Measurements from ENCODE around the gene LTA4H.

The LTA4H gene

GRCh38 chr12:96034621-96035282, 635 bp downstream of the LTA4H start:
- peak in 1 of 3 experiments; percentile 10 for DNase-seq (ENCODE audit: low read depth in 3 of 3)

DNA sequence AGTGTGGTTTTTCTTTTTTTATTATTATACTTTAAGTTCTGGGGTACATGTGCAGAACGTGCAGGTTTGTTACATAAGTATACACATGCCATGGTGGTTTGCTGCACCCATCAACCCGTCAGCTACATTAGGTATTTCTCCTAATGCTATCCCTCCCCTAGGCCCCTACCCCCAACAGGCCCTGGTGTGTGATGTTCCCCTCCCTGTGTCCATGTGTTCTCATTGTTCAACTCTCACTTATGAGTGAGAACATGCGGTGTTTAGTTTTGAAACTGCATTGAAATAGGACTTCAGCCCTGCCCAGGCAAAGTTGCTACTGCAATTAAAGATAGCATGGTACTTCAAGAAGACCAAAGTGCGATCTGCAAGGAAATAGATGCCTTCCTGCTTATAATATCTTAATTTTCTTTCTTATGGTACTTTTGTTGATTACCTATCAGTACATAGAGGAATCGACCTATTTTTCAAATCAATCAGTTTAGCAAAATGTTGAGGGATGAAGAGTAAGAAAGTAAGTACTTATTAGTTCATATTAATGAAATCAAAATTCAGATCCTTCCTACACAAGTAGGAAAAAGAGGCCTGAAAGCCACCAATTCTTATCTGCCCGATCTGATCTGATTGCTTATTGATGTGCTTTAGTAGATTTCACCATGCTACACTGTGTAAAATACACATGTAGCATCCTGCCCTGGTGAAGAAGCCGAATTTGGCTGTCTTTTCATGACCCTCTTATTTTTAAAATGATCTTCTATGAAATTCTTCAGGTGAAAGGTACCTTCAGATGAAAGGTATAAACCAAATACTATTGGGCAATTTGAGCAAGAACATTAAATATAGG, 1.6 kb downstream of the LTA4H start:
- DNase-seq (ENCODE audit: low read depth in 3 of 3), result no peak

DNA sequence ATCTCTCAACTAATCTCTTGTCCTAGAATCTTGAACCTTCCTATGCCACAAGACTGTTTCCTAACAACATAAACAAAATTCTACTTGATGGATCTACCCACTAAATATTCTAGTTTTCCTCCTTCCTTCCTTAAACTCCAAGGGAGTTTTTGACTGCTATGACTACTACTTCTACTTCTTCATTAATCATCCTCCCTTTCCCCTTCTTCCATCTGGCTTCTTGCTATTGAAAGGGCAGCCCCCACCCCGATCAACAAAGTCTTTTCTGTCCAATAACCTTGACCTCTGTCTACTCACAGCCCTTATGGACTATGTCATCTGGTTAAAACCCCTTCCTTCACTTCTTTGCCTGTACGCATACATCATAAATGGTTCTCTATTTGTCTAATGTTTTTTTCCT, 5.6 kb downstream of the LTA4H start:
- DNase-seq (ENCODE audit: low read depth in 3 of 3), result no peak

DNA sequence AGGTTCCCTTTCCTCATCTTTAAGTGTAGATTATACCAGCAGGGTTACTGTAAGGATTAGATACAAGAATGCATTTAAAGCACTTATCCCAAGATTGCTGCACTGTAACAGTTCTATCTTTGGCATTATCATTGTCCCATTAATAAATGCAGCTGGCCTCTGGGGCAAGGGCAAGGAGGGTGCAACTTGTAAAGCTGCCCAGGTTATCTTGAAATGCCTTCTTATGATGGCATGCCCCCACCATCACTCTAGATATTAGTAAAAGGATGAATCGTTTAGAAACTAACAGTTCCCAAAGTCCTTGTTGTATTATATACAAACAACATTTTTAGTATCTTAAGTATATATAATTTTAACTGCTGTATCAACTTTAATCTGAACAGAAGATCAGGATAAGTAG, 6.8 kb downstream of the LTA4H start:
- DNase-seq (ENCODE audit: low read depth in 3 of 3), result no peak

DNA sequence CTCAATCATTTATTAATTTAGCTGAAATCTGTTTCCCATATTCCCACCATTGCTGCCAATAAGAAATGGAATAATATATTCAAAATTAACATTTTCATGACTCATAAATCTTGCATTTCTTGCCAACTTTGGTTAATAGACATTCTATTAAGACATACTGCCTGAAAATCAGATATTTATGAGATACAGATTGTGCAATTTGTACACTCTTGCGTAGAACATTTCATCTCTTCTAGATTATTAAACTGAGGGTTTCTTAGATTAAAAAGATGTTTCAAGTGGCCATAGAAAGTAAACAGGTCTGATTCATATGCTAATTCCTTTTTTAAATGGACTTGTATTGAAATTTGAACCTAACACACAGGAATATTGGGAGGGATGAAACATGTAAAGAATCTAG, 9.1 kb downstream of the LTA4H start:
- no peak for DNase-seq (ENCODE audit: low read depth in 3 of 3)

- no peak for DNase-seq (ENCODE audit: low read depth in 3 of 3)
Observed at GRCh38 chr12:96025518-96025917, 9.9 kb downstream of the LTA4H start.

DNA sequence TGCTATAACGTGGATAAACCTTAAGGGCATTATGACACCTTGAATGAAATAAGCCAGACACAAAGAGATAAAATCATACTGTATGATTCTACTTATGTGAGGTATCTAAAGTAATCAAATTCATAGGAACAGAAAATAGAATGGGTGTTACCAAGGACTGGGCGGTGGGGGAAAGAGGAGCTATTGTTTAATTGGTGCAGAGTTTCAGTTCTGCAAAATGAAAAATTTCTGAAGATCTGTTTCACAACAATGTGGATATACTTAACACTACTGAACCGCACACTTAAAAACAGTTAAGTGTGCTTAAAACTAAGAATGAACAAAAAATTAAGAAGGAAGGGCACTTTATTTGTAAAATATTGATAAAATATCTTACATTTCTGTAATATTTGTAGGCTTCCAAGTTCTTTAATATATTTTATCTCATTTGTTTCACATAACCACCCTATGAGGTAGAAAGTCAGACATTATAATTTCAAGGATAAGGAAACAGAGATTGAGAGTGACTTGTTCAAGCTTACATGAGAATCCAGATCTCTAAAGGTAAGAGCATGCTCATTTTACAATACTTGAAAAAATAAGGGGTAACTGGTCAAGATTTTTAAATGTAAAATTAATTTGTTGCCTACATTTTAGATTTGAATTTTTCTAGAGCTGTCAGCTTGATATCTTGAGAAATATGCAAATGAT, 14.9 kb downstream of the LTA4H start:
- no peak for DNase-seq (ENCODE audit: low read depth in 3 of 3)

DNA sequence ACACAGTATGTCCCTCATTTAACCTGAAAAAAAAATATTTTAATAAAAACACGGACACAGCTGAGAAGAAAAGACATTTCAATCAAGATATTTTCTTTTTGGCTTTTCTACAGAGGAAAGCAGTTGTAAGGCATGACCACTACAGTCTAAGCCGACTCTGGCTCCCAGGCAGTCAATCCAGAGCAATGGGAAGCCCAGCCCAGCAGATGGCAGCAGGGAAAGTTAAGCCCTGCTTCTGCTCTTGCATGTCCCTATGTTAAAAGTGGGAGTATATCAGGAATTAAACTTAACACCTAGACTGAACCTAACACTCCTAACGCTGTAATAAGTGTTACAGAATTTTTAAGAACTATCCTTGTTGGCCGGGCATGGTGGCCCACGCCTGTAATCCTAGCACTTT, 19.7 kb downstream of the LTA4H start:
- DNase-seq (ENCODE audit: low read depth in 3 of 3), result no peak

DNA sequence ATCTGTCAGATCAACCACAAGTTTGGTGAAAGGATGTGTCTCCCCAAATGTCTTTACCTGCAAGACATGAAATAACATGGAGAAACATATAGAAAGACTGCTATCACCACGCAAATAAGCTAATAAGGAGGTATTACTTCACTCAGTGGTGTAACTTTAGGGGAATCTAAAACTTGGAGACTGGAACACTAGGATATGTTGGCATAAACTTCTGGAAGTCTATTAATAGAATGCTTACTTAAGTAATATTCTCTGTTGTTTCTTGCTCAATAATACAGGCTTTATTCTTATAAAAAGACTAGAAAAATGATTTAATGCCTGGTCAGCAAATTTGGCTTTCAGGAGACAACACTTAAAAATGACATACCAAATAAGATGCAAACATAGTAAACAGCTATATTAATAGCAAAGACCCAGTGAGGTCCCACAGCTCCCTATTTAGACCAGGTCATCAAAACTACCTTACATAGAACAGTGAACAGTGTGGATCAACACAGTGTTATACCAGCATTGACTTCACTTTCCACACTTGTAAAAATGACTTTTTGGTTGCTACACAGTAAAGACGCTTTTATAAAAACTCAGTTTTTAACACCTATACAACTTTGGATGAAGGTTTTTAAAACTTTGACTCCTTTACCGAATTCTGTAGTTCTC, 20.3 kb downstream of the LTA4H start:
- DNase-seq (ENCODE audit: low read depth in 3 of 3), result no peak

DNA sequence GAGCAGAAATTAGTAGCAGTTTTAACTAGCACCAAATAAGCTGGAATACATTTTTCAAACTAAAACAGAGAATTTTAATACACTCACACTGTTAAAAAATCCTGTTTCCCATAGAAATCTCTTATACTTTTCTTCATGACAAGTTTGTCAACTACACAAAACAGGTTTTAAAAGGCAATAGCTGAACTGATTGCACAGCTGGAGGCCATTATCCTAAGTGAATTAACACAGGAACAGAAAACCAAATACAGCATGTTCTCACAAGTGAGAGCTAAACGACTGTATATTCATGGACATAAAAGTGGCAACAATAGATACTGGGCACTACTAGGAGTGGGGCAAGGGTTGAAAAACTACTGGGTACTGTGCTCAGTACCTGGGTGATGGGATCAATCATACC, 27.7 kb downstream of the LTA4H start:
- DNase-seq (ENCODE audit: low read depth in 3 of 3), result no peak

- no peak for DNase-seq (ENCODE audit: low read depth in 3 of 3)
Observed at GRCh38 chr12:96006727-96007126, 28.7 kb downstream of the LTA4H start.

DNA sequence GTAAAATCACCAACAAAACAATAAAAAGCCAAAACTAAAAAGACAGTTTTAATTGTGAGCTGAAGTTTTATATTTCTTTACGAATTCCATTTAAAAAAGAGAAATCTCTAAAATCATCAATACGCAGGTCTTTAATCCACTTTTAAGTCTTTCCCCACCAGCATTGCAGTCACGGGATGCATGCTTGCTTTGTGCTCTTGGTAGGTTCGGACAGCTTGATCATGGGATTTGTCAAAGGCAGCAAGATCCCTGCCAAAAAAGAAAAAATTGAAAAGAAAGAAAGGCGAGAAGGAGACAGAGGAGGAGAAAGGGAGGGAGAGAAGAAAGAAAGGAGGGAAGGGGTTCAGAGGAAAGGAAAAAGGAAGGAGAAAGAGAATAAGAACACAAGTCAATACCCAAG, 34.5 kb downstream of the LTA4H start:
- no peak for DNase-seq (ENCODE audit: low read depth in 3 of 3)

DNA sequence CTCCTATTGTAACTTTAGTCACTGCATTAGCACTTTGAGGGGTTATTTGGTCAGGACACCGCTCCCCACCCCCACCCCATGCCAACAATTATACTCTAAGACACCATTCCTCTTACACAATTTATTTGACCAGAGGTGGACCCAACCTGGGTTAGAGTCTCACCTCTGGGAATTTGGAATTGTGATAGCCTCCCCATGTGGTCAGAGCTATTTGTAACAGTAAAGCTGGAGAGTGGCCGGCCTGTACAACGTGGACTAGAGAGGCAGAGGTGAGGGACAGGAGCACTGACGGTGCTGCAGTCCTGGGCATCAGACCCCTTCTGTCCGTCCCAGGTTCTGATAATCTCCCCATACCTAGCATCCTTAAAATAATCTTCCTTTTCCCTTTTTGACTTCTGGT, 35.9 kb downstream of the LTA4H start:
- DNase-seq (ENCODE audit: low read depth in 3 of 3), result no peak

GRCh38 chr12:95998611-95999286, 36.6 kb downstream of the LTA4H start:
- DNase-seq (ENCODE audit: low read depth in 3 of 3), result no peak

DNA sequence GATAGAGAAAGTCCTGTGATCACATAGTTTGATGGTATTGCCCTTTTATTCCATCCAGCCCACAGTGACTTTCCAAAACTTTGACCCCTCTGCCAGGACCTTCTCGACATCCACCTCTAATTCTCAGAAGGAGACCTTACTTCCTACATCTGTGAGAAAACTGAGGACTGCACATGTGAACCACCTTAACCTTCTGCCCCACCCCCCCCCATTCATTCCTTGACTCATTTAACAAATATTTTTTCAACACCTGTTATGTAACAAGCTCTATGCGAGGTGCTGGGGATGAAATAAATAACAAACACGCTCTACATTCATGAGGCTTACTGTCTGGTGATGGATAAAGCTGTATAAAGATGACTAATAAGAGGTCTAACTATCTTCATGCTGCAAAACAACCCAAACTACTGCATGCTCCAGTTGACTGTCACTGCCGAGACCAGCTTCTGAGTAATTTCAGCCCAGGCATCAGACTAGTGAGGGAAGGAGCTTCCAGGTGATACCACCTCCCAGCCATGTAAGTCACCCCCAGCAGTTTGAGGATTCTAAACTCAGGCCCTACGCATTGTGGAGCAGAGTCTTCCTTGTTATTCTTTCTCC, 37.4 kb downstream of the LTA4H start:
- DNase-seq (ENCODE audit: low read depth in 3 of 3), result no peak

- no peak for DNase-seq (ENCODE audit: low read depth in 3 of 3)
Observed at GRCh38 chr12:95997276-95997675, 38.1 kb downstream of the LTA4H start.

GRCh38 chr12:95996034-95996658, 39.2 kb downstream of the LTA4H start, which contains the start of gene HAL:
Gene HAL, minus strand, starts transcription at chr12:95996344. Its CDS starts 434 bp downstream, at chr12:95995910.
- no peak for DNase-seq (ENCODE audit: low read depth in 3 of 3)

GRCh38 chr12:95995238-95996031, 40.0 kb downstream of the LTA4H start:
- no peak for DNase-seq (ENCODE audit: low read depth in 3 of 3)

DNA sequence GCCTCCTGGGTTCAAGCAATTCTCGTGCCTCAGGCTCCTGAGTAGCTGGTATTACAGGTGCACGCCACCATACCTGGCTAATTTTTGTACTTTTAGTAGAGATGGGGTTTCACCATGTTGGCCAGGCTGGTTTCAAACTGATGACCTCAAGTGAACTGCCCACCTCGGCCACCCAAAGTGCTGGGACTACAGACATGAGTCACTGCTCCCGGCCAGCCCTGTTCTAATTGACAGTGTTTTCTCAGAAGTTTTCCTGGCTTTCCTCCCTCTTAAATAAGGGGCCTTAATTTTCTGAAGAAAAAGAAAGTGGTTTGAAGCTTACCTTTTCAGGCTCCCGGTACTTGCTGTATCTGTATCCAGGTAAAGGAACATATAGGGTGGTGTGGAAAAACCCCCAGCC, 40.9 kb downstream of the LTA4H start:
- DNase-seq (ENCODE audit: low read depth in 3 of 3), result no peak

DNA sequence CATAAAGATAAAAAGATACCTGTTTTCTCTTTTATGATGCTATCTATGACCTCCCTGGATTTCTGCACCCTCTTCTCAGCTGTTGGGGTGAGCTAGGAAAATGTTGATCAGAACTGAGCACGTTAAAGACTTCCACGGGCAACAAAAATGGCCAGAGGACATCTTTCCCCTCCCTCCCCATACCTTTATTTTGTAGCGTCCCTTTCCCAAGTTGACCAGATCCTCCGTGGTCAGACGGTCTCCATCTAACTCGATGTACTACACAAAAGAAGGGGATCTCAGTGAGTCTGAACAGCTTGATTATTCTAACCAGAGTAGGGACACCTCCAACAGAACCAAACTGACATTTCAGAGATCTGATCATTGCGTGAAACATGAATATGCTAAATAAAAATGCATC, 41.5 kb downstream of the LTA4H start:
- DNase-seq (ENCODE audit: low read depth in 3 of 3), result no peak

Data from stimulated activated CD4-positive, alpha-beta T cell treated with anti-CD3 and anti-CD28 coated beads, TNF-alpha, amount 100 ng/mL, for 4 hours (primary cell).